CD4-positive, alpha-beta T cell treated with Interferon alpha-2 for 1 hour (primary cell): ENCODE data around the gene C4orf51.

Source experiments
- DNase-seq, 2 donors: peaks; one replicate each; pipeline ENCODE4 v3.0.0-alpha.2; 2020 to 2022

The C4orf51 gene

DNA sequence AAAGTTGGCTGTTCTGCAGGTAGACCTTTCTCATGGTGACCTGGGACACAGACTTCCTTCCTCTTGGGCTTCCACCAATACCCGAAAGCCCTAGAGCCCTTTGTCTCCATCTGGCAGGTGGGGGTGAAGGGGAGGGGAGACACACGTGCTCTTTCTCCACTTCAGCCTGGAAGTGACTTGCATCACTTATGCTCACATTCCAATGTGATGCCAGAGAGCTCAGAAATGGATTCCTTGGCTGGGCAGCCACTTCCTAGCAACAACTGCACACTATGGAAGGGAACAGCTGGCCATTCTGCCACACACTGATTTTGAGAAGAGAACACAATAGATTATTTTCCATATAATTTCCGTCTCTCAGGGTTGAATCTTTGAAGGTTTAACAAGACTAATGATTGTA is 36.3 kb downstream of the C4orf51 start:
- no peak for DNase-seq

DNA sequence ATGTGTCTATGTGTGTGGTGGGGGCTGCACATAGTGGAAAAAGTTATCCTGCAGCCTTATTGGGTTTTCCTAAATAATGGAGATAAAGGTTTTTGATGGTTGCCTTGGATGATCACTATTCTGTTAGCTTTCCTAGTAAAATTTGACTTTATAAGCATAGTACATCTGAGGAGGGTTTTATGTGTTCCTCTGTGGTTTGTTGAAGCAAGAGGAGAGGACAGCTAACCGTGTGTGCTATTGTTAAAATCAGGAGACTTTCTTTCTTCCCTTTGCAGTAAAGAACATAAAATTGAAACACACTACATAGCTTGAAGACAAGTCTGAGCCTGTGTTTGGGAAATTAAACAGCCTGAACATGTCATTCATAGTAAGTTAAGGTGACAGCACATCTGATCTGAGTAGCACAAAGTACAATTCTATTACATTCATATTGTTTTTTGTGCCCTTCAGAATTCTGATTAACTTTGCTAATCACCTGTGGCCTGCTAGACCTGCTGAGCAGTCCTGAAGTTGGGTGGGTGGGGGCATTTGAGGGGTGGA is 36.8 kb downstream of the C4orf51 start:
- DNase-seq = no peak

DNA sequence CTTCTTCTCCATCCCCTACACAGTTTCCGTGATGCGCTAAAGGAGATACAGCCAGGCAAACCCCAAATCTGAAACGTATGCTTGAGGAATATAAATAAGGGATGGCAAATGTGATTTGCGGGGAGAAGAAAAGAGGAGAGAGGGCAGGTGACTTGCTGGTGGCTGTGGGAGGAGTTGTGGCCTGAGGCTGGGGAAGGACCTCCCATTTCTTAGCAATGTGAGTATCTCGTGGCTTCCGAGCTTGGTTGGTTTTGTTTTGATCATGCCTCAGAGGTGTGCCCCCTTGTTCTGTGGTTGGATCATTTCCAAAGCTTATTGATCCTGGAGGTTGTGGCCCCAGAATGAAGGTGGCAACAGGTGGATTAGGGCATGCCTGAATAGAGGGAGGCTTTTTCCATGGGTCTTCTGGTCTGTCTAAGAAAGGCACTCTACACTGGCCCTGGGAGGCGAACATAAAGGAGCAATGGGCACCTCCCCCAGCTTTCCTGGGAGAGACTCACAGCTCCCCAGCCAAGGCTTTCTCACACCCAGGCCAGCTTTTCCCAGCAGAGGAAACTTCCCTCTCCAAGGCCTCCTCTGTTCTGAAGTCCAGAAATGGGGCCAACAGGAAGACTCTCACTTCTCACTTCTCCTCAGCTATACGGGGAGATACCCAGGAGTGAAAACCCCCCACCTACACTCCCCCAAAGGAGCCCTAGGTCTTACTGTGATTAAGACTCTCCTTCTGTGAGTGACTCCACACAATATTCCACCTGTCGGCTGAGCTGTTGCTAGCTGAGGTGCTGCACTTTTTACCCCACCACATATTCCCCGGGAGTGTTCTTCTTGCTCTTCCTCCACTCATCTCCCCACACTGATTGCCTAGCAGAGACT is 40.0 kb downstream of the C4orf51 start:
- peak in 1 of 2 donors; percentile 24 for DNase-seq

DNA sequence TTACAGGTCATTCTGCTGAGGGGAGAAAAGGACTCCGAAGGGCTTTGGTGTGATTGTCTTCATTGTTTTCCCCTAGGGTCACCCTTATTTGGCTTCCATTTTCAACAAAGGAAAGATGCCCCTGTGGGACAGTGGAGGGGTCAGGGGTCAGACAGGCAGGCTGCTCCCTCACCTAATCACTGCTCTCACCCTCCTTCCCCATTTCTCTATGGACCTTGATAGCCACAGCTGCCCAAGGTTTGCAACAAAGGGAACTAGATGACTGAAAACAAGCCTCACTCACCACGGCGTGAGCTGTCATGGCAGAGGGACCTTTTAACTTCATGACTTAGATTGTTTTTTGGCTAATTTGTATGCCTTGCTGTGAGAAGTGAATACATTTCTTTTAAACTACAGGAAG is 40.7 kb downstream of the C4orf51 start:
- no peak for DNase-seq

DNA sequence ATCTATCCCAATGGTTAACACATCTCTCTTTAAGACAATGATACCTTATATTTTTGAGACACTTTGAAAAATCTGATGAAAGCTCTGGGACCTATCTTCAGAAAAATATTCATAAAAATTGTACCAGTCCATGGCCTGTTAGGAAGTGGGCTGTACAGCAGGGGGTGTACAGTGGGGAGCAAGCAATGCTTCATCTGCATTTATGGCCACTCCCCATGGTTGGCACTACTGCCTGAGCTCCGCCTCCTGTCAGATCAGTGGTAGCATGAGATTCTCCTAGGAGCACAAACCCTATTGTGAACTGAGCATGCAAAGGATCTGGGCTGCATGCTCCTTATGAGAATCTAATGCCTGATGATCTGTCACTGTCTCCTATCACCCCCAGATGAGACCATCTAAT is 42.6 kb downstream of the C4orf51 start:
- DNase-seq = no peak

DNA sequence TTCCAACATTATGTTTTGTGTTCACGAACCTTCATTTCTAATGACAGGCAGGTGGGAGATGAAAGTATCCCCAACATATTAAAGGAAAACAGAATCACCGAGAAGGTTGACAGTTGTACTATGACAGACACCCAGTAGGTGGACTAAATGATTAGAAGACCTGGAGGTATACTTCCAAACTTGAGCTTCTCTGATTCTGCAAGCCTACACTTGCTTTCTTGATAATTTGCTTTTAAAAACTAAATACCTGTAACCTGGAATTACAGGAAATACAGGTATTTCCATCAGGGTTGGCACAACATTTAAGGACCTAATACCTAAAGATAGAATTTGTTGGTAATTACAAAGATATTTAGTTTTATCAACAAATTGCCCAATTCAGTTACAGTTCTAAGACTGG is 43.4 kb downstream of the C4orf51 start:
- no peak for DNase-seq

DNA sequence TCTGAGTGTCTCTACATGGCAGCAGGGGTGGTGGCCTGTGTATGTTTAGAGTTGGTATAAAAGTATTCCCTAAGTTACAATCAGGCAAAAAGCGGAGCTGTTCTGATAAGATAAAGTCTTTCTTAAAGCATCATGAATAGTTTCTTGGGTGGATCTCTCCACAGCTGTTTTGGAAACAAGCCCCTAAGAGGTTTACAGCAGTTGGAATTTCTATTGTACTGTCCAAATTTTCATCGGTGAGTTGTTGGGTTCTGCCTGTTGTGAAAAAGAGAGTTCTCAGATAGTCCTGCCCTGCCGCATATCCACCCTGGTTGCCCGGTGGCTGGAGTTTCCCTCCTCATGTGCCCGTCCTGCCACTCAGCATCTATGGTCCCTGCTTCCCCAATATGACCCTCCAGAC is 50.1 kb downstream of the C4orf51 start:
- no peak for DNase-seq

DNA sequence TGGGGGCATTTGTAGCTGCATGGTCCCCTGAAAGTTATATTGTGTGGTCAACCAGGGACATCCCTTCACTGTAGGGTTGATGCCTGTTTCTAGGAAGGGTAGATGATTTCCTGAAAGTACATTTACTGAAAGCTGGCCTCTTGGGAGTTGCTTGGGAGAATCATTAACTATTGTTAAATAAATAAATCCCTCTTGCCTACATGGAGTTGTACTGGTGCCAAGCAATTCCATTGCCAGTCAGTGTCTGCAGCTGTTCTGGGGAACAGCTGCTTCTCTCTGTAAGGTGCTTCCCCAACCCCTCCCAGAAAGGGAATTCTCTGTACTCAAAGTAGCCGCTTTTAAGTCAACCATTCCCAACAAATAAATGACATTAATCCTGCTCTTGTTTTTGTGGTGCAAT is 51.1 kb downstream of the C4orf51 start:
- no peak for DNase-seq

DNA sequence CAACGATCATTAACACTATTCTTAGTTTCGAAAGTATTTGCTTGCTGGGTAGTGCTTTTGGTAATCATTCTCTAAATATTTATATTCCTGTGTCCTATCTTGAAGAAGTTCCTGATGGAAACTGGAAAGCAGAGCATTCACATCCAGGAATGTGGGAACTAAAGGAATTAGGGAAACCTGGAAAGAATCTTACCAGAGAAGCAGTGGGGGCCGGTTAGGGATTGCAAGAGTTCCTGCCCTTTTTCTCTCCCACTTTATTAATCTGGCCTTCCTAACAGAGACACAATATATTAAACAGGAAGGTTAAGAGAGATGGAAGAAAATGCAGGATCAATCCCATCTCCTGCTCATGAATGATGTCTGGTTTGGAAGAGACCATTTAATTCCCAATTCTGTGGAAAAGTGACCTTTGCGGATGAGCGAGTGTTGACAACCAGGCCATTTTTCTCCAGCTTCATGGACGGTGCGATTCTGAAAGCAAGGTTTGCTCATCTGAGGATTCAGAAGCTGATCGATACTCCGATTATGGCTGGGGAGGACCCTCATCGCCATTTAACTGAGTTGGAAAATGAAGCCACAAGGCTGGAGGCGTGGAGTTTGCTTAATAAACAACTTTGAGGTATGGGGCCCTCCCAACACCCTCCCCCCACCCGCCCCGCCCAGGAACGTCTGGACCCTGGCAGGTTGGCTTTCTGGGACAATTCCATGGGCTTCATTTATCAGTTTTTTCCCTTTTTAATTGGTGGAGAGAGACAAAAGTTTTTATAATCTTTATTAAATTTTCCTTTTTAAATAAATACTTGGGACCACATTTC is 52.3 kb downstream of the C4orf51 start:
- DNase-seq = no peak

DNA sequence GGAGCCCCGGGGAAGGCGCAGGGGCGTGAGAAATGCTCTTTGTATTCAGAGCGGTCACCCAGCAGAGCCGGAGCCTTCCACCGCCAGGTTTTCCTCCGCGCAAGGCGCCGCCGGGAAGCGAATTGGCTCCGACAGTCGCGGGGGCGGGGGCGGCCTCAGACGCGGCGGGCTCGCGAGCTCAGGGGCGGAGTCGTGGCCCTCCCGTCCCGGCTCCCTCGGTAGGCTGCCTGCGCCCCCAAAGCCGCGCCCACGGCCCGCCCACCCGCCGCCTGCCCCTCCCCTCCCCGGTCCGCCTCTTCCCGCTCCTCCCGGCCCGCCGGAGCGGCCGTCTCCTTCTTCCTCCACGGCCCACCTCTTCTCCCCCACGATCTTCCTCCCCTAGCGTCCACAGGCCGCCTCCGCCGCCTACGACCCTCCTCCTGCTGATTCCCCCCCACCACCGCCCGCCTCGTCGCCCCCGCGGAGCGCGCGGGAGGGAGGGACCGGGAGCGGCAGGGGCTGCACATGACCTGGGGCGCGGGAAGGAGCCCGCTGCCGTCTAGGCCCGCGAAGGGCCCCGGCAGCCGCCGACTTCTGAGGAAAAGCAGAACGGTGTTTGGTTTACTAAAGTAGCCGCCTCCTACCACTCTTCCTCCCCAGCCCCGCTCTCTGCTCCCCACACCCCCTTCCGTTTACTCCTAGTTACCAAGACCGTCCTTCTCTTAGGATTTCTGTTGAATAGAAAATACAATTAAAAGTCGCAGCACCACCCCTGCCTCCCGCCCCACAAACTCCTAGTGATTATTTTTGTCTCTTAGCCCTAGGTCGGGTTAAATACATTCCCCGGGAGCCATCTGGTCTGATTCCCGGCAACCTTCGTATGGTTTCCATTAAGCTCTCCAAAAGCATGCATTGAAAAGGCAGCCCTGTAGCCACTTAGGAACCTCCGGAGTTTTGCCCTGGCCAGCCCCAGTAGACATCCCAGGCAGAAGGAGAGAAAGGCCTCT is 53.2 kb downstream of the C4orf51 start:
- peak; percentile 80 to 81 for DNase-seq

DNA sequence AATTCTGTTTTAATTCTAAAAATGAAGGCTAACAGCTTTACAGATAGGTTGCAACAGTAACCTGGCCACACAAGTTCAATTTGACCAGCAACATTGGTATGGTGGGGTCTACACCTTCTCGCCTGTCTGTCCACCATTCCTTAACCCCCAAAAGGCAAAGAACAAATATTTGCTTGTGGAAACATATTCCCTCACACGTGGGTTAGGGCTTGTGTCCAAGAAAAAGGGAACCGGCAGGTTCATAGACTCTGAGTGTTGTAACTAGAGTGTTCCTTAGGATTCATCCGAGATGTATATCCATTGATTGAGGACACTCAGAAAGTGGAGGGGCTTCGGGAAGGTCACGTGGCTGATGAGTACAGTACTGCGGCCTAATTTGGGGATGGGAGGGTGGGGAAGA is 54.1 kb downstream of the C4orf51 start:
- DNase-seq = no peak

DNA sequence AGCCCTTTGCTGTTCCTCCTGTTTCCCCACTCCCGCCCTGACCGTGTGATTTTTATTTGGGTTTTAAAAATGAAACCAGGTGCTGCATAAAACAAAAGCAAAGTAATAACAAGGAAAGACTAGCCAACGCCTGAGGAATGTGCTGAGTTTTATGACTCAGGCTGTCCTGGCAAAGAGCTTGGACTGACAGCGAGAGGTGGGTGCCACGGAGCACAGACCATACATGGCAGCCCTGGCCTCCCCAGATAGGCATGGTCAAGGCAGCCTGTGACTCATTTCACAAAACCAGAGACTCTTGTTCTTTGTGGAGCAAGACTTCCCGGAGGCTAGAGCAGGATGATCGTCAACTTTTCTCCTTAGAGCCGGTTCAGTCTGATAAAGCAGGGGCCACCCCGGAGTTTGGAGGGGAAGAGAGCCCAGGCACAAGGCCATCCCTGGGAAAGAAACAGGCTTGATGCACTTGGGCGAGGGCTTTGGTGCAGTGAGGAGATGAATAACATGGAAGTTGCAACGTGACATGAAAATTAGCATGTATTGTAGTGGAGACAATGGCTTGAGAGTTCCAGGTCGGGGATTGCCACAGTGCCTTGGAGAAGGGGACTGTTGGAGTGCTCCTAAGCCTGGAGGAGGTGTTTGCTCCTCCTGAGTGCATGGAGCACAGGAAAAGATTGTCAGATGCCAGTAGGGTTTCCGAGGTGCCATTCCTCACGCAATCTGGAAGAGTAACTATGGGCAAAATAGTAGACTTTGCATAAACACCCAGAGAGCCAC is 54.8 kb downstream of the C4orf51 start:
- no peak for DNase-seq

DNA sequence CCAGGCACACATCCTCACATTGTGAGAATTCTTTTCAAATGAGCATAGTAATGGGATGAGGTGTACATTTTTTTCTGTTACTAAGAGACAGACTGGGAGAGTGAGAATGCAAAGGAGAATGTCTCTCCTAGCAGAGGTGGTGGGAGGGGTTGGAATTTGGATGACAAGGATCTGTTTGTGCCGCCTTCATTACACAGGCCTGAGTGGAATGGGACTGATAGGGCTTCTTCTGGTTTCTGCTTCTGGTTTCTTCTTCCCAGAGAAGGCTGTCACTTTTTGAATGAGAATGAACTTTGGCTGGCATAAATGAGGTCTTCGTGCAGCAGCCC is 55.4 kb downstream of the C4orf51 start:
- no peak for DNase-seq

DNA sequence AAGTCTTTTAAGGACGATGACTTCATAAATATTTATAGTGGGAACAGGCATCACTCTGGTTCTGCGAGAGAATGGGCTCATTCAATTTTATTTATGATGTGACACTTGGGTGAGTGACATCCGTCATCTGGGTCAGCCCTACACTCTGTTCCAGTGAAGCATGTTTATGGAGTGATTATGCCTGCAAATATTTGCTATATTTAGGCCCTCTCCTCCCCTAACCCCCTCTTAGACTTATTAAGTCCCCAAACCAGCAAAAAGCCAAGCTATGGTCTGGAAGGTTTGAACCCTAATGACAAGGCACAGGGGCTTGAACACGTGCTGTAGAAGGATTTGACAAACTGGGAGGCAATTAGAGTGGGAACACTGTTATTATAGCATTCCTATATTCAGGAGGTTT is 55.9 kb downstream of the C4orf51 start:
- no peak for DNase-seq

DNA sequence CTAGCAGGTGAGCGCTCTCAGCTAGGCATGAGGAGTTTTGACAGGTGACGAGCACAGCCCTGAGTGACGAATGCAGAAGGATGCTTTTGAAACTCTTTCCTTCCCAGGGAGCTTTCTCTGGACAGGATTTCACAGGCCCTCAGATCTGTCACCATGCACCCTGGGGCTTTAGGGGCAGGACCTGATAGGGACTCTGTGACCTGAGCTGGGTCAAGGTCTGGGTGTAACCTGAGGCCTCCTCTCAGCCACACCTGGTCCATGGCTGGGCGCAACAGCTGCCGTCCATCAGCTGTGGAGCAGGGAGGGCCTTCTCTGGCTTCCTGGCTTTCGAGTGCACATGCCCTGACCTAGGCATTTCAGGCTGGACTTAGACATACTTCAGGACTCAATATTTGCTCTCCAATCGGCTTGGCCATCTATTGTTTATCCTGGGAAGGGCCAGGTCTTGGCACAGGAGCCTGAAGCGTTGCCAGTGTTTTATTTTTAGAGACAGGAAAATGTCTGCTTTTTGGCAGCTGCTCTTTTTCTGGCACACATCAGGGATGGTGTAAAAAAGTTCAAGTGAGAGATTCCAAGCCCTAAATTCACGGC is 56.4 kb downstream of the C4orf51 start:
- no peak for DNase-seq

DNA sequence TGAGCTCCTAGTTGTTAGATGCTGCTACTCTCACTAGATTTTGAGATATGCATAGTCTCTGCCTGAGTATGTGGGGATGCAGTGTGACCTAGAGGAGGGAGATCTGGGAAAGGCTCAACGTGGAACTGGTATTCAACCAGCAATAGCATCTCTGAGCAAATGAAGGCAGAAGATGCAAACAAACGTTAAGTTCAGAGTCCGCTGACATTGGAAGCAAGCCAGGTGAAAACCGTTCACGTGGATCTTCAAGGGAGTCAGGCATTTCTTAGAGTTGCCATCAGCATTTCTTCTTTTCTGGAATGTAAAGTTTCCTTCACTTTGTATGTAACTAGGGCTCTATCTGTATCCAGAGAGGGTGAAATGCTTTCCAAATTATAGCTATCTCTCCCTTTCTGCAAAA is 59.9 kb downstream of the C4orf51 start:
- no peak for DNase-seq

DNA sequence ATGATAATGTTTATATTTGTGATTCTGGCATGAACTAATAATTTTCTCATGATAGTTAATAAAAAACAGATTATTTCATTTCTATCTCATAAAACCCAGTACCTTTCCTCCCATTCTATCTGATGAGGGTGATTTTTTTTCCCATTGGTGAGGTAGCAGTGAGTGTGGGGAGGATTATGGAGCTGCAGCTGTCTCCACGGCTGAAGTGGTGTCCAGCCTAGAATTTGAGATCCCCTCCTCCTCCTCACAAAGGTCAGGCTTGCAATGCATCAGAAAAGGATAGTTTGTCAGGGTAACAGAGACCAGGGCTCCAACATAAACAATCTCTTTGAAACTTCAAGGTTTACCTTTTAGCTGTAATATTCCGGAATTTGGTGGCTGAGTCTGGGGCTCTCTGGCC is 60.9 kb downstream of the C4orf51 start:
- DNase-seq = no peak

DNA sequence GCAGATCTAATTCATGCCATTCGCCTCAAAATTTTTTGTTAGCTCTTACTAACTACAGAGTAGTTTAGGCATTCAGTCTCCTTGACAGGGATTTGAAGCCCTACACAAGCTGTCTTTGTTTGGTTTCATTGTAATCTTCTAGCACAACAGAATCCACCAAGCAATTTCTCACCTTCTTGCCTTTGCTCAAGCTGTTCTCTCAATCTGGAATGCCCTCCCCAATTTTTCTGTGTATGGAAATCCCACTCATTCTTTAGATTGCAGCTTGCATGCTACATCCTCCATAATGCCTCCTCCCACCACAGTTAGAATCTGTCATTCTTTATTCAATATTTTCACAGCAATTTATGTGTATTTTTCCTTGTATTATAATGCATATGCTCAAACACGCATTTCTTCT is 63.7 kb downstream of the C4orf51 start:
- no peak for DNase-seq

DNA sequence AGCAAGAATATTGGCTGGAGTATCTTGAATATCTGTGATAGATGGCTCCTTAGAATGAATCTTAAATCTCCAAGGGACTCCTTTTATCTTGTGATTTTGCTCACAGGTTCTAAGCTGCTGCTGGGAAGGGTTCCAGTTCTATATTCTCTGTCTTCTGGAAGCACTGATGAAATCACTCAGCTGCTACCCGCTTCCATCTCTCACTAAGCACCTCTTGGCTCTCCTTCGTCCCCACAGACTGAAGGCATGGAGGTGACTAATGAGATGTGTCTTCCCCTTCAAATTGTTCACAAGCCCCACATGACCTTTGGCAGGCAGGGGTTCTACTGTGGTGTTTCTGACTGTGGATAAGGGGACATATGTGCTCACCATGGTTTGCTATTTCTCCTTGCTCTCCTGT is 75.9 kb downstream of the C4orf51 start:
- DNase-seq = no peak

DNA sequence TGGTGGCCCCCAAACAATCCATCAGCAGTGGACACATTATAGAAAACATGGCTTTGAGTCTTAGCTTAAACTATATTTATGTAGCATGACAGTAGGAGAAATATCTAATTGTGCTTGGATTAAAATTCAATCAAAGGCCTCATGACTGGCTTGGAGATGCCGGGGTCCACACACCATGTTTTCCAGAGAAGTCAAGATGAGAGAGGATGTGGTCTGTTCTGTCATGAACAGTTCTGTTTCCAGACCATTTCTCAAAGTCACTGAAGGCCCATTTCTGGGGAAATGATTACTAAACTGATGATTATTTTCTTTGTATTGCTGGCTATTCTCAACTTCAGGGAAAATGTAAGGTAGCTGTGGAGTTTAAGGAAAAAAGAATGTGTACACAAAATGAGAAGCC is 76.3 kb downstream of the C4orf51 start:
- no peak for DNase-seq

DNA sequence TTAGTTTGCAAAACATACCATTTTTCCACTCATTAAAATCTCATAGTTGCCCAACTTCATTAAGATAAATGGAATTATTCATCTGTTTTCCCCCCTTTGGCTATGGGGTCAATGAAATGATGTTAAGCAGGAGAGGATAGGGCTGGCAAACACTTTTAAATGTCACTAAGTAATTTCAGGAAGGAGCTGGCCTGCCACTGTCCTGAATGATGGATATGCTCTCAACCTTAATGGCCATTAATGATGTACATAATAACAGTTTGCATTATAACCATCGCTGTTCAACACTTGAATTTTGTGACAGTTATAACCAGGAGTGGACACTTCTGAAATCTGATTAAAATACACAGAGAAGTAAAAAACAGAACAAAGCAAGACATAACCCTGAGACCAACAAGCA is 77.2 kb downstream of the C4orf51 start:
- DNase-seq = no peak

DNA sequence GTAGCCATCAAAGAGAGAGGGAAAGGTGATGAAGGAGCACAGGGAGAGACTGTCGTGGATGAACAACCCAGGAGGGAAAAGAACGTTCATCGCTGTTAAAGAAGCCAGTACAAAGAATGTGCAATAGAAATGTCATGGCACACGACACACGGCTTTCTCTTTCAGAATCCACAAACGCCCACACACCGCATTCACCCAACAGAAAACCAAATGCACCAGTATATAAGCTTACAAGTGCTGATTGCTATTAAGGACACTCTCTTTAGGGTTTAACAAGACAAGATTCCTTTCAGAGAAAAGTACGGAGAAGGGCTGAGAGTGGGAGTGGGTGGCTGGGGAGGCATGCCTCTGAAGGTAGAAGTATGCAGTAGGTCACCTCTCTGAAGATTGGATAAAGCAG is 80.2 kb downstream of the C4orf51 start:
- DNase-seq = no peak
